WTC11 (cell line): Measurements from ENCODE around the gene TIPARP. TPM values are rescaled to one million over a fixed set of nuclear protein-coding genes. Genes with fewer than 3 reads are reported as not detected.

Experiments
- ATAC-seq: fragments of 200-7000 bp; cut with Tn5 transposase; 2 replicates; pipeline ENCODE4 v1.10.0; 2021; ENCODE audit warnings: mild to moderate bottlenecking, moderate library complexity
- CTCF ChIA-PET: fragments of 300-600 bp; sonication (Branson Sonifier 250); formaldehyde crosslinking; loops from one replicate; lab custom pipeline; 2021; ENCODE audit warnings: antibody characterized with exemption; lab: Charles Lee
- POLR2A ChIA-PET: fragments of 350-600 bp; sonication (Branson Sonifier 250); formaldehyde crosslinking; loops from one replicate; lab custom pipeline; 2021; ENCODE audit warnings: antibody characterized with exemption; lab: Charles Lee
- DNase-seq: peaks from one replicate; pipeline ENCODE4 v3.0.0; 2021; ENCODE audit warnings: low spot score
- H3K27ac Mint-ChIP-seq: 2 replicates; pipeline ENCODE4 v1.8.0; 2021; ENCODE audit warnings: mixed read lengths
- H3K27me3 Mint-ChIP-seq: 2 replicates; pipeline ENCODE4 v1.8.0; 2021; ENCODE audit warnings: low read depth, mild to moderate bottlenecking, moderate library complexity, mixed read lengths
- H3K36me3 Mint-ChIP-seq: 2 replicates; pipeline ENCODE4 v1.8.0; 2021; ENCODE audit warnings: mixed read lengths
- H3K4me1 Mint-ChIP-seq: 2 replicates; pipeline ENCODE4 v1.8.0; 2022; ENCODE audit warnings: mixed read lengths
- H3K4me3 Mint-ChIP-seq: 2 replicates; pipeline ENCODE4 v1.8.0; 2021; ENCODE audit warnings: mild to moderate bottlenecking, moderate library complexity, mixed read lengths
- H3K9me3 Mint-ChIP-seq: 2 replicates; pipeline ENCODE4 v1.8.0; 2021; ENCODE audit warnings: mixed read lengths
- CREM ChIP-seq: sonication (generic); formaldehyde crosslinking; IDR thresholded peaks from 2 replicates; pipeline ENCODE4 v1.8.1; 2022; ENCODE audit warnings: mild to moderate bottlenecking, missing genetic modification reagents, moderate library complexity
- GRHL2 ChIP-seq: fragments of 250-450 bp; sonication (Bioruptor Pico); IDR thresholded peaks from 2 replicates; pipeline ENCODE4 v1.8.0; 2022; ENCODE audit warnings: mild to moderate bottlenecking, moderate library complexity; ENCODE audit not compliant: insufficient replicate concordance, severe bottlenecking
- HMGA2 ChIP-seq: fragments of 250-450 bp; sonication (Bioruptor Pico); IDR thresholded peaks from 2 replicates; pipeline ENCODE4 v1.4.0; 2021; ENCODE audit warnings: mild to moderate bottlenecking, moderate library complexity
- MYBL2 ChIP-seq: sonication (generic); formaldehyde crosslinking; IDR thresholded peaks from 2 replicates; pipeline ENCODE4 v1.8.1; 2023; ENCODE audit warnings: mild to moderate bottlenecking, moderate library complexity, missing genetic modification reagents
- NFE2L1 ChIP-seq: sonication (generic); formaldehyde crosslinking; IDR thresholded peaks from 2 replicates; pipeline ENCODE4 v1.8.1; 2023; ENCODE audit warnings: missing genetic modification reagents
- NFYB ChIP-seq: sonication (generic); formaldehyde crosslinking; conservative IDR thresholded peaks from 2 replicates; pipeline ENCODE4 v1.8.0; 2022; ENCODE audit warnings: low read depth, missing genetic modification reagents
- OVOL2 ChIP-seq: fragments of 250-450 bp; sonication (Bioruptor Pico); IDR thresholded peaks from 2 replicates; pipeline ENCODE4 v1.9.0; 2021; ENCODE audit warnings: mild to moderate bottlenecking, borderline replicate concordance
- PRDM15 ChIP-seq: sonication (generic); formaldehyde crosslinking; IDR thresholded peaks from 2 replicates; pipeline ENCODE4 v1.8.0; 2022; ENCODE audit warnings: missing genetic modification reagents
- SMAD3 ChIP-seq: sonication (generic); formaldehyde crosslinking; IDR thresholded peaks from 2 replicates; pipeline ENCODE4 v1.8.0; 2022; ENCODE audit warnings: missing genetic modification reagents, mild to moderate bottlenecking, borderline replicate concordance
- TCF7 ChIP-seq: sonication (generic); formaldehyde crosslinking; IDR thresholded peaks from 2 replicates; pipeline ENCODE4 v1.8.0; 2022; ENCODE audit warnings: mild to moderate bottlenecking, low read depth, missing genetic modification reagents, moderate library complexity
- TP53 ChIP-seq: sonication (generic); formaldehyde crosslinking; IDR thresholded peaks from 2 replicates; pipeline ENCODE4 v1.8.1; 2023; ENCODE audit warnings: mild to moderate bottlenecking, missing genetic modification reagents
- ZMAT4 ChIP-seq: fragments of 250-450 bp; sonication (Bioruptor Pico); IDR thresholded peaks from 2 replicates; pipeline ENCODE4 v1.9.0; 2021; ENCODE audit warnings: mild to moderate bottlenecking
- ZNF121 ChIP-seq: sonication (generic); formaldehyde crosslinking; IDR thresholded peaks from 2 replicates; pipeline ENCODE4 v1.8.0; 2023; ENCODE audit warnings: missing genetic modification reagents
- ZNF138 ChIP-seq: sonication (generic); formaldehyde crosslinking; conservative IDR thresholded peaks from 2 replicates; pipeline ENCODE4 v1.8.1; 2022; ENCODE audit warnings: mild to moderate bottlenecking, moderate library complexity, missing genetic modification reagents
- ZNF232 ChIP-seq: sonication (generic); formaldehyde crosslinking; IDR thresholded peaks from 2 replicates; pipeline ENCODE4 v1.8.0; 2022; ENCODE audit warnings: mild to moderate bottlenecking, missing genetic modification reagents
- ZNF281 ChIP-seq: sonication (generic); formaldehyde crosslinking; IDR thresholded peaks from 2 replicates; pipeline ENCODE4 v1.8.0; 2023; ENCODE audit warnings: mild to moderate bottlenecking, missing genetic modification reagents
- ZNF396 ChIP-seq: fragments of 250-450 bp; sonication (Bioruptor Pico); IDR thresholded peaks from 2 replicates; pipeline ENCODE4 v1.8.0; 2021; ENCODE audit warnings: mild to moderate bottlenecking, moderate library complexity, borderline replicate concordance
- ZNF671 ChIP-seq: fragments of 250-450 bp; sonication (Bioruptor Pico); IDR thresholded peaks from 2 replicates; pipeline ENCODE4 v1.8.0; 2021; ENCODE audit warnings: mild to moderate bottlenecking
- total RNA-seq: library from RNA; stranded (reverse); gene quantifications from 3 replicates; pipeline ENCODE4 v1.2.3, GENCODE V29; 2021
- TF ChIP-seq, protein P1 (sequence below): sonication (generic); formaldehyde crosslinking; IDR thresholded peaks from 2 replicates; pipeline ENCODE4 v1.8.1; 2022; ENCODE audit warnings: mild to moderate bottlenecking, missing genetic modification reagents, moderate library complexity, borderline replicate concordance
- TF ChIP-seq, protein P2 (sequence below): fragments of 250-450 bp; sonication (Bioruptor Pico); IDR thresholded peaks from 2 replicates; pipeline ENCODE4 v1.9.0; 2021; ENCODE audit warnings: mild to moderate bottlenecking, borderline replicate concordance
- TF ChIP-seq, protein P3 (sequence below): sonication (generic); formaldehyde crosslinking; IDR thresholded peaks from 2 replicates; pipeline ENCODE4 v1.8.1; 2022; ENCODE audit warnings: mild to moderate bottlenecking, moderate library complexity, missing genetic modification reagents

TIPARP gene
- total RNA-seq, 1 experiment from 2014 or later, result 5.6 TPM

DNA sequence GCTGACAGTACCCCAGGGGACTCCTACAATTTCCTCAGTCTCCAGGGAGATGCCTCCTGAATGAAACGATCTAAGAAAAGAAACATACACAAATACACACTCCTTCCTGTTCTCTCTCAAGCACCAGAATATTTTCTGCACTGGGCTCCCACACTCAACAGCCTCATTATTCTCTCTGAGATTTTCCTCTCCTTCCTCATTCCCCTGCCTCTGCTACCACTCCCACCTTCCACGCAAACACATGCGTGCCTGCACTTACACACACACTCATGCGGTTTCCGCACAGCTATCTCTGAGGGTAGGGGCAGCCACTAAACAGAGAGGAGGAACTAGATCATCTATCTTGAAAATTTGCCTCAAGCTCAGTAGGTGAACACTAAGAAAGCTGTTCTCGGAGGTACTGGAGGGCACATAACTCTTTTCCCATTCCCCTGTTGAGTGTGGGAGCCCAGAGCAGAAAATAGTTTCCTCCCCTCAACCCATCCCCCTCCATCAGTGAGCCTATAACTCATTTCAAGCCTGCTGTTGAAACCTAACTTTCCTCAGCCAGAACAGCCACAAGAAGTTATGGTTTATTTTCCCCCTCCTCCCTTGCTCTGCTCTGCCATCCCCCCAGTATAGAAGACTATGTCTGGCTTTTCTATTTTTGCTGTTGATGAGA, 30.5 kb upstream of the TIPARP start (continued):
- TF ChIP-seq, protein P1, sequence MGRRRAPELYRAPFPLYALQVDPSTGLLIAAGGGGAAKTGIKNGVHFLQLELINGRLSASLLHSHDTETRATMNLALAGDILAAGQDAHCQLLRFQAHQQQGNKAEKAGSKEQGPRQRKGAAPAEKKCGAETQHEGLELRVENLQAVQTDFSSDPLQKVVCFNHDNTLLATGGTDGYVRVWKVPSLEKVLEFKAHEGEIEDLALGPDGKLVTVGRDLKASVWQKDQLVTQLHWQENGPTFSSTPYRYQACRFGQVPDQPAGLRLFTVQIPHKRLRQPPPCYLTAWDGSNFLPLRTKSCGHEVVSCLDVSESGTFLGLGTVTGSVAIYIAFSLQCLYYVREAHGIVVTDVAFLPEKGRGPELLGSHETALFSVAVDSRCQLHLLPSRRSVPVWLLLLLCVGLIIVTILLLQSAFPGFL (CRISPR knock-in tag), result no peak
- TF ChIP-seq ZNF671 (CRISPR knock-in tag) (no peak), ZNF396 (CRISPR knock-in tag) (no peak), ZNF138 (CRISPR knock-in tag) (no peak), SMAD3 (CRISPR knock-in tag) (no peak), OVOL2 (CRISPR knock-in tag) (no peak)
- TF ChIP-seq, protein P2, sequence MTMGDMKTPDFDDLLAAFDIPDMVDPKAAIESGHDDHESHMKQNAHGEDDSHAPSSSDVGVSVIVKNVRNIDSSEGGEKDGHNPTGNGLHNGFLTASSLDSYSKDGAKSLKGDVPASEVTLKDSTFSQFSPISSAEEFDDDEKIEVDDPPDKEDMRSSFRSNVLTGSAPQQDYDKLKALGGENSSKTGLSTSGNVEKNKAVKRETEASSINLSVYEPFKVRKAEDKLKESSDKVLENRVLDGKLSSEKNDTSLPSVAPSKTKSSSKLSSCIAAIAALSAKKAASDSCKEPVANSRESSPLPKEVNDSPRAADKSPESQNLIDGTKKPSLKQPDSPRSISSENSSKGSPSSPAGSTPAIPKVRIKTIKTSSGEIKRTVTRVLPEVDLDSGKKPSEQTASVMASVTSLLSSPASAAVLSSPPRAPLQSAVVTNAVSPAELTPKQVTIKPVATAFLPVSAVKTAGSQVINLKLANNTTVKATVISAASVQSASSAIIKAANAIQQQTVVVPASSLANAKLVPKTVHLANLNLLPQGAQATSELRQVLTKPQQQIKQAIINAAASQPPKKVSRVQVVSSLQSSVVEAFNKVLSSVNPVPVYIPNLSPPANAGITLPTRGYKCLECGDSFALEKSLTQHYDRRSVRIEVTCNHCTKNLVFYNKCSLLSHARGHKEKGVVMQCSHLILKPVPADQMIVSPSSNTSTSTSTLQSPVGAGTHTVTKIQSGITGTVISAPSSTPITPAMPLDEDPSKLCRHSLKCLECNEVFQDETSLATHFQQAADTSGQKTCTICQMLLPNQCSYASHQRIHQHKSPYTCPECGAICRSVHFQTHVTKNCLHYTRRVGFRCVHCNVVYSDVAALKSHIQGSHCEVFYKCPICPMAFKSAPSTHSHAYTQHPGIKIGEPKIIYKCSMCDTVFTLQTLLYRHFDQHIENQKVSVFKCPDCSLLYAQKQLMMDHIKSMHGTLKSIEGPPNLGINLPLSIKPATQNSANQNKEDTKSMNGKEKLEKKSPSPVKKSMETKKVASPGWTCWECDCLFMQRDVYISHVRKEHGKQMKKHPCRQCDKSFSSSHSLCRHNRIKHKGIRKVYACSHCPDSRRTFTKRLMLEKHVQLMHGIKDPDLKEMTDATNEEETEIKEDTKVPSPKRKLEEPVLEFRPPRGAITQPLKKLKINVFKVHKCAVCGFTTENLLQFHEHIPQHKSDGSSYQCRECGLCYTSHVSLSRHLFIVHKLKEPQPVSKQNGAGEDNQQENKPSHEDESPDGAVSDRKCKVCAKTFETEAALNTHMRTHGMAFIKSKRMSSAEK, result no peak
- TF ChIP-seq, all 79 proteins: peak for 0

- H3K9me3 Mint-ChIP-seq, result peaks cover 8% of the 10 kb centered on the region
- TF ChIP-seq HMGA2 (CRISPR knock-in tag) (no peak), NFE2L1 (CRISPR knock-in tag) (no peak), ZNF281 (CRISPR knock-in tag) (no peak), PRDM15 (CRISPR knock-in tag) (no peak), ZNF232 (CRISPR knock-in tag) (no peak), ZNF121 (CRISPR knock-in tag) (no peak), GRHL2 (CRISPR knock-in tag) (no peak), NFYB (CRISPR knock-in tag) (no peak), ZMAT4 (CRISPR knock-in tag) (no peak), TCF7 (CRISPR knock-in tag) (no peak), MYBL2 (CRISPR knock-in tag) (no peak), TP53 (CRISPR knock-in tag) (no peak), CREM (CRISPR knock-in tag) (no peak)
- TF ChIP-seq, protein P3, sequence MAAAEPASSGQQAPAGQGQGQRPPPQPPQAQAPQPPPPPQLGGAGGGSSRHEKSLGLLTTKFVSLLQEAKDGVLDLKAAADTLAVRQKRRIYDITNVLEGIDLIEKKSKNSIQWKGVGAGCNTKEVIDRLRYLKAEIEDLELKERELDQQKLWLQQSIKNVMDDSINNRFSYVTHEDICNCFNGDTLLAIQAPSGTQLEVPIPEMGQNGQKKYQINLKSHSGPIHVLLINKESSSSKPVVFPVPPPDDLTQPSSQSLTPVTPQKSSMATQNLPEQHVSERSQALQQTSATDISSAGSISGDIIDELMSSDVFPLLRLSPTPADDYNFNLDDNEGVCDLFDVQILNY, result no peak
- H3K27me3 Mint-ChIP-seq, result no peaks in the 10 kb centered on the region
- H3K36me3 Mint-ChIP-seq, result no peaks in the 10 kb centered on the region
- ChIA-PET POLR2A (no interaction called here), CTCF (no interaction called here)
- H3K4me1 Mint-ChIP-seq, result peaks cover 19% of the 10 kb centered on the region
- ATAC-seq, result no peak
- no peak for DNase-seq
- no peak overlapping the region for H3K27ac Mint-ChIP-seq
- H3K4me3 Mint-ChIP-seq, result no peak overlapping the region
Observed at GRCh38 chr3:156644958-156645357, 29.4 kb upstream of the TIPARP start.
